ENCODE results near the gene KLHDC7B. TPM values are rescaled to one million over a fixed set of nuclear protein-coding genes. Genes with fewer than 3 reads are reported as not detected.

KLHDC7B gene
- total RNA-seq, 2 donors from 2014 or later, result not detected

DNA sequence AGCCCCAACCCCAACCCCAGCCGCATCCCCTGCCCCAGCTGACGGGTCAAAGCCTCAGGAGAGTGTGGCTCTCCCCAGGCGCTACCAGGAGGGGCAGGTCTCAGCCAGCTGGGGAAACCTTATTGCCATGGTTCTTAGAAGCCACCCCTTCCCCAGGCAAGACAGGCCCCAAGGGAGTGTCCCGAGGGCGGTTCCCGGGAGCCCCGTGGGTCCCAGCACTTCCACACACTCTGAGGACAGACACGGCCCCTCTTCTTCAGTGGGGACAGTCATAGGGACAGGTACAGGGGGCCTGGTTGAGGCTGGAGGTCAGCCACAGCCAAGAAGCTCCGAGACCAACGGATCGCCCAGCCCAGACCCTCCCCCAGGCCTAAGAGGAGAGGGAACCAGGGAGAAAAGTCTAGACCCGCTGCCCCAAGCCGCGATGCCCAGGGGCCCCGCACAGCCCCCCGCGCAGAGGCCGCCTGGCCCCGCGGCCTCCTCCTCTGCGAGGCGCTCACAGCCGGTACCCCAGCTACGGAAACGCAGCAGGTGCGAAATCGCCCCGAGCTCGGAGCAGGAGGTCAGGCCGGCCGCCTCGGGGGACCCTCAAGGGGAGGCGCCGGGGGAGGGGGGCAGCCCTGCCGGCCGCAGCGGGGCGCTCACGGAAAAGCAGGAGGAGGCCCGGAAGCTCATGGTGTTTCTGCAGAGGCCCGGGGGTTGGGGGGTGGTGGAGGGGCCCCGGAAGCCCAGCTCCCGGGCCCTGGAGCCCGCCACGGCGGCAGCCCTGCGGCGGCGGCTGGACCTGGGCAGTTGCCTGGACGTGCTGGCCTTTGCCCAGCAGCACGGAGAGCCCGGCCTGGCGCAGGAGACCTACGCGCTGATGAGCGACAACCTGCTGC, 2.6 kb downstream of the KLHDC7B start:
- Histone ChIP-seq H3K27me3 (peaks cover 8 to 19% of the 10 kb centered on the region in 2 donors), H3K27ac (no peak overlapping the region), H3K4me3 (peak overlapping the region in 1 of 2 donors; percentile 41), H3K4me1 (peaks cover 0 to 25% of the 10 kb centered on the region in 2 donors), H3K36me3 (no peaks in the 10 kb centered on the region), H3K9me3 (no peaks in the 10 kb centered on the region)
- no peak for DNase-seq (ENCODE audit: low spot score)
- TF ChIP-seq, protein P1, sequence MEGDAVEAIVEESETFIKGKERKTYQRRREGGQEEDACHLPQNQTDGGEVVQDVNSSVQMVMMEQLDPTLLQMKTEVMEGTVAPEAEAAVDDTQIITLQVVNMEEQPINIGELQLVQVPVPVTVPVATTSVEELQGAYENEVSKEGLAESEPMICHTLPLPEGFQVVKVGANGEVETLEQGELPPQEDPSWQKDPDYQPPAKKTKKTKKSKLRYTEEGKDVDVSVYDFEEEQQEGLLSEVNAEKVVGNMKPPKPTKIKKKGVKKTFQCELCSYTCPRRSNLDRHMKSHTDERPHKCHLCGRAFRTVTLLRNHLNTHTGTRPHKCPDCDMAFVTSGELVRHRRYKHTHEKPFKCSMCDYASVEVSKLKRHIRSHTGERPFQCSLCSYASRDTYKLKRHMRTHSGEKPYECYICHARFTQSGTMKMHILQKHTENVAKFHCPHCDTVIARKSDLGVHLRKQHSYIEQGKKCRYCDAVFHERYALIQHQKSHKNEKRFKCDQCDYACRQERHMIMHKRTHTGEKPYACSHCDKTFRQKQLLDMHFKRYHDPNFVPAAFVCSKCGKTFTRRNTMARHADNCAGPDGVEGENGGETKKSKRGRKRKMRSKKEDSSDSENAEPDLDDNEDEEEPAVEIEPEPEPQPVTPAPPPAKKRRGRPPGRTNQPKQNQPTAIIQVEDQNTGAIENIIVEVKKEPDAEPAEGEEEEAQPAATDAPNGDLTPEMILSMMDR (IDR thresholded peaks at IDR 0.05), result no peak

DNA sequence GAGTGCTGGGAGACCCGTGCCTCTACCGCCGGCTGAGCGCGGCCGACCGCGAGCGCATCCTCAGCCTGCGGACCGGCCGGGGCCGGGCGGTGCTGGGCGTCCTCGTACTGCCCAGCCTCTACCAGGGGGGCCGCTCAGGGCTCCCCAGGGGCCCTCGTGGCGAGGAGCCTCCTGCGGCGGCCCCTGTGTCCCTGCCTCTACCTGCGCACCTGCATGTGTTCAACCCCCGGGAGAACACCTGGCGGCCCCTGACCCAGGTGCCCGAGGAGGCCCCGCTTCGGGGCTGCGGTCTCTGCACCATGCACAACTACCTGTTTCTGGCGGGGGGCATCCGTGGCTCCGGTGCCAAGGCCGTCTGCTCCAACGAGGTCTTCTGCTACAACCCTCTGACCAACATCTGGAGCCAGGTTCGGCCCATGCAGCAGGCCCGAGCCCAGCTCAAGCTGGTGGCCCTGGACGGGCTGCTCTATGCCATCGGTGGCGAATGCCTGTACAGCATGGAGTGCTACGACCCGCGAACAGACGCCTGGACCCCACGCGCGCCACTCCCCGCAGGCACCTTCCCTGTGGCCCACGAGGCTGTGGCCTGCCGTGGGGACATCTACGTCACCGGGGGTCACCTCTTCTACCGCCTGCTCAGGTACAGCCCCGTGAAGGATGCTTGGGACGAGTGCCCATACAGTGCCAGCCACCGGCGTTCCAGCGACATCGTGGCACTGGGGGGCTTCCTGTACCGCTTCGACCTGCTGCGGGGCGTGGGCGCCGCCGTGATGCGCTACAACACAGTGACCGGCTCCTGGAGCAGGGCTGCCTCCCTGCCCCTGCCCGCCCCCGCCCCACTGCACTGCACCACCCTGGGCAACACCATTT, 3.5 kb downstream of the KLHDC7B start:
- H3K4me1 ChIP-seq, result peaks cover 0 to 19% of the 10 kb centered on the region in 2 donors
- H3K4me3 ChIP-seq, result peak overlapping the region in 1 of 2 donors; percentile 41
- TF ChIP-seq, protein P1 (IDR thresholded peaks at IDR 0.05), result no peak
- peaks cover 8 to 19% of the 10 kb centered on the region in 2 donors for H3K27me3 ChIP-seq
- no peaks in the 10 kb centered on the region for H3K9me3 ChIP-seq
- H3K27ac ChIP-seq, result no peak overlapping the region
- no peak for DNase-seq (ENCODE audit: low spot score)
- H3K36me3 ChIP-seq, result no peaks in the 10 kb centered on the region

DNA sequence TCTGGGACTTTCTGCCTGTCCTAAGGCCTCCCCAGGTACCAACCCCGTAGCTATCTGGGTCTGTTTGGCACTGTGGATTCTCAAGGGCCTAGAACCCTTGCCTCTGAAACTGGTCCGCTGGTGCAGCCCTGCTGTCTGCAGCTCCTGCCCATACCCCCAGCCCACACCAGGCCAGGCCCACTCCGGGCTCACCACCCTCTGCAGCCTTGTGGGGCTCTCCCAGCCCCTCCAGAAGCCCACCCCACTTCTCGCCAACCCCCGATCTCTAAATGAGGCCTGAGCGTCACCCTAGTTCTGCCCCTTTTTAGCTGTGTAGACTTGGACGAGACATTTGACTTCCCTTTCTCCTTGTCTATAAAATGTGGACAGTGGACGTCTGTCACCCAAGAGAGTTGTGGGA, 4.7 kb downstream of the KLHDC7B start:
- H3K27ac ChIP-seq, result no peak overlapping the region
- no peaks in the 10 kb centered on the region for H3K9me3 ChIP-seq
- H3K4me1 ChIP-seq, result peaks cover 0 to 12% of the 10 kb centered on the region in 2 donors
- DNase-seq (ENCODE audit: low spot score), result no peak
- peaks cover 8 to 19% of the 10 kb centered on the region in 2 donors for H3K27me3 ChIP-seq
- TF ChIP-seq, protein P1 (IDR thresholded peaks at IDR 0.05), result no peak
- no peaks in the 10 kb centered on the region for H3K36me3 ChIP-seq
- no peak overlapping the region for H3K4me3 ChIP-seq

DNA sequence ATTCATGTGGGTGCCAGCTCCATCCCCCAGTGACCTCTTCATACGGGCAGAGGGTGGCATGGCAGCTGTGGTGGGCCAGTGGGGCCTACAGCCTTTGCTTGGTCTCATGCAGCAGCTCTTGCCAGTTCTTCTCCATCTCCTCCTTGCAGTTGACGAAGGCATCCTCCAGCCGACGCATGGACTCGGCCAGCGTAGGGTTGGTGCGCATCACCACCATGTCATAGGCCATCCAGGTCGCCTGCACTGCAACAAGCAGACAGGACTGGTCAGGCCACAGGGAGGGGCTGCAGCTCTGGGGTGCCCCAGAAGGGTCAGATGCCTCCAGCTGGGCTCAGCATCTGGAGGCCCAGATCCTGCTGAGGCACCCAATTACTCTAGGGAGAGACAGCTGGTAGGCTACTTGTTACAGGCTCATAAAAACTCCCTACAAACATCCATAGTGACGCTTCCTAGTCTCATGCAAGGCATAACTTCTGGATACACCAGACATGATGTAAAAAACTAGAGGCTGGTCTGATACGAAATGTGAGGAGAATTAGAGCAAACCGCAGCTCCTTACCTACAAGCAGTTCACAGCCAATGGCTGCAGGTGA, 5.6 kb downstream of the KLHDC7B start:
- TF ChIP-seq, protein P1 (IDR thresholded peaks at IDR 0.05), result no peak
- no peaks in the 10 kb centered on the region for H3K9me3 ChIP-seq
- H3K27me3 ChIP-seq, result peaks cover 8 to 19% of the 10 kb centered on the region in 2 donors
- DNase-seq (ENCODE audit: low spot score), result no peak
- H3K36me3 ChIP-seq, result no peaks in the 10 kb centered on the region
- no peak overlapping the region for H3K27ac ChIP-seq
- peaks cover 0 to 12% of the 10 kb centered on the region in 2 donors for H3K4me1 ChIP-seq
- H3K4me3 ChIP-seq, result no peak overlapping the region

DNA sequence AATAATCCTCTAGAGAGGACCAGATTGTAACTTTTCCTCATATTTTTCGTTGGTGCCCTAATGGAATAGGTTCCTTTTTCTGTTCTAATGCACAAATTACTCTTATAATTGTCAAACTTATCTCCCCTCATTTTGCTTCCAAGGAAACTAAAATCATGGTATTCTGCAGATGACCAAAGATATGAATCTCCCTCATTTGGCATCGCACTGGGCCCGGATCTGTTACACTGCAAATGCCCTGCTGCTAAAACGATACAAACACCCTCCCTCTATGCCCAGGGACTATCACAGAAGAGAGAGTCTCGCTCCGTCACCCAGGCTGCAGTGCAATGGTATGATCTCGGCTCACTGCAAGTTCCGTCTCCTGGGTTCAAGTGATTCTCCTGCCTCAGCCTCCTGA, 7.6 kb downstream of the KLHDC7B start:
- Histone ChIP-seq H3K27ac (no peak overlapping the region), H3K4me3 (no peak overlapping the region), H3K27me3 (peaks cover 7 to 9% of the 10 kb centered on the region in 2 donors), H3K9me3 (no peaks in the 10 kb centered on the region), H3K36me3 (no peaks in the 10 kb centered on the region), H3K4me1 (peaks cover 0 to 8% of the 10 kb centered on the region in 2 donors)
- no peak for DNase-seq (ENCODE audit: low spot score)
- TF ChIP-seq, protein P1 (IDR thresholded peaks at IDR 0.05), result no peak
